Left lobe of liver (tissue), 2 donors: Measurements from ENCODE around the gene EPS8L2. TPM values are rescaled to one million over a fixed set of nuclear protein-coding genes. Genes with fewer than 3 reads are reported as not detected.

ENCODE experiments used
- ATAC-seq: fragments of 200-7000 bp; cut with Tn5 transposase; one replicate; pipeline ENCODE4 v1.9.1; 2020; ENCODE audit warnings: mild to moderate bottlenecking, moderate library complexity
- DNase-seq: peaks from one replicate; pipeline ENCODE4 v3.0.0-alpha.2; 2020; ENCODE audit warnings: low spot score
- total RNA-seq: library from RNA; stranded (reverse); gene quantifications from one replicate; pipeline ENCODE4 v1.2.1, GENCODE V29; 2021
- donor health status: DM: no; HTN: no; CAD: no; lungs with moderate emphysema.
- donor health status: DM: no; HTN: yes; CAD: no.

Gene EPS8L2
- total RNA-seq, 1 donor from 2014 or later, result 190 TPM

GRCh38 chr11:702462-703461, 3.3 kb upstream of the EPS8L2 start:
- DNase-seq, result peak; percentile 88
- peak; percentile 37 for ATAC-seq

DNA sequence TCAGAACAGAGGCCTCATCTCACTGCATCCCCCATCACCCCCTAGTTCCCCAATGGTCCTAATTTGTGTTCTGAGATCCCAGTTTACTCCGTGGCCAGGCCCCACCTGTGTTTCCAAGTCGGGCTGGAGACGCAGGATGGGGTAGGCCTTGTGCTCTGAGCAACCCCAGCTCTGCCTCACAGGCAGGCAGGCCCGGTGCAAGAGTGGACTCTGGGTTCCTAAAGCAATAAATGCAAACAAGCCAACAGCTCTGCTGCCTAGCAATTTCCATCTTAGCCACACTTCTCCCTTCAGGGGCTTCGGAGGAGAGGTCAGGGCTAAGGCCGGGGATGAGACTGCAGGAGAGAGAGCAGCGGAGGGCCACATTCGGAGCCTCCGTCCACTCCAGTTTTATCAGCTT, 2.5 kb upstream of the EPS8L2 start:
- no peak for ATAC-seq
- peak; percentile 43 for DNase-seq

GRCh38 chr11:704228-704674, 1.8 kb upstream of the EPS8L2 start:
- ATAC-seq (no peak), DNase-seq (peak; percentile 49)

GRCh38 chr11:704781-705645, 1.0 kb upstream of the EPS8L2 start:
- DNase-seq (peak; percentile 96), ATAC-seq (peak; percentile 62)

GRCh38 chr11:706439-706956, 467 bp downstream of the EPS8L2 start:
- peak; percentile 0 for ATAC-seq
- no peak for DNase-seq

GRCh38 chr11:706957-707816, 1.2 kb downstream of the EPS8L2 start:
- ATAC-seq, result peak; percentile 54

GRCh38 chr11:707817-708420, 1.9 kb downstream of the EPS8L2 start:
- ATAC-seq (no peak), DNase-seq (no peak)

More at GRCh38 chr11:706957-707816, 1.2 kb downstream of the EPS8L2 start:
- DNase-seq, result peak; percentile 93

DNA sequence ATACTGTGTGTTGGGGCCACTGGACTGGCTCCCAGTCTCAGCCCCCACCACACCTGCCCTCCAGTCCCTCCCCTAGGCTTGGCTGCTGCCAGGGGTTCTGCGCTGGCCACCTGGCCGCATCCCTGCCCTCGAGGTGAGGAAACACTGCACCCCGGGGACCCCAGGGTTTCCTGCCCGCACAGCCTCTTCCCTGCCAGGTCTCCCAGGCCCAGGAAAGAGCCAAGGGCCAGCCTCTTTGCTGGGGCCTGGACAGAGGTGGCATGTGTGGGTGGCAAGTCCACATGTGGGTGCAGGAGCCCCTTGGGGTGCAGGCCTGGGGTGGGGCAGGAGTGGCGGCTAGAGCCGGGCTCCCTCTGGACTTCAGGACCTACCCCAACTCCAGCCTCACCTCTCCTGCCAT, 2.5 kb downstream of the EPS8L2 start:
- ATAC-seq (no peak), DNase-seq (peak; percentile 45)

GRCh38 chr11:709109-709997, 3.3 kb downstream of the EPS8L2 start:
- no peak for DNase-seq
- no peak for ATAC-seq

- DNase-seq, result no peak
- no peak for ATAC-seq
Measured at GRCh38 chr11:714436-714835, 8.4 kb downstream of the EPS8L2 start.

- ATAC-seq (no peak), DNase-seq (no peak)
Measured at GRCh38 chr11:719214-720016, 13.4 kb downstream of the EPS8L2 start.

- DNase-seq (no peak), ATAC-seq (peak; percentile 3)
Measured at GRCh38 chr11:720017-720641, 14.1 kb downstream of the EPS8L2 start.

- DNase-seq, result peak; percentile 75
- peak; percentile 73 for ATAC-seq
Measured at GRCh38 chr11:720642-721246, 14.7 kb downstream of the EPS8L2 start.

DNA sequence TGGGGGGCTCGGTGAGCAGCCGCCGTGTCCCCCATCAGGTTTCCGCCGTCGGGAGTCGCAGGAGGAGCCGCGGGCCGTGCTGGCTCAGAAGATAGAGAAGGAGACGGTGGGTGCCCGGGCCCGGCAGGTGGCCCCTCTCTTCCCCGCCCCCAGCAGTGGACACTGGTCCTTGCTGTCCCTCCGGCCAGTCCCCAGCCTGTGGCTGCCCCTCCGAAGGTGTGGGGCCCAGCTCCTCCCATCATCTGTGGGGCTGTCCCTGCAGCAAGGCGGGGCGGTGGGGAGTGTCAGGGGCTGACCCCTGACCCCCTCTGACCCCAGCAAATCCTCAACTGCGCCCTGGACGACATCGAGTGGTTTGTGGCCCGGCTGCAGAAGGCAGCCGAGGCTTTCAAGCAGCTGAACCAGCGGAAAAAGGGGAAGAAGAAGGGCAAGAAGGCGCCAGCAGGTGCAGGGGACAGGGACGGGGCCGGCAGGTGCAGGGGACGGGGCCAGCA, 15.3 kb downstream of the EPS8L2 start:
- ATAC-seq (no peak), DNase-seq (no peak)

DNA sequence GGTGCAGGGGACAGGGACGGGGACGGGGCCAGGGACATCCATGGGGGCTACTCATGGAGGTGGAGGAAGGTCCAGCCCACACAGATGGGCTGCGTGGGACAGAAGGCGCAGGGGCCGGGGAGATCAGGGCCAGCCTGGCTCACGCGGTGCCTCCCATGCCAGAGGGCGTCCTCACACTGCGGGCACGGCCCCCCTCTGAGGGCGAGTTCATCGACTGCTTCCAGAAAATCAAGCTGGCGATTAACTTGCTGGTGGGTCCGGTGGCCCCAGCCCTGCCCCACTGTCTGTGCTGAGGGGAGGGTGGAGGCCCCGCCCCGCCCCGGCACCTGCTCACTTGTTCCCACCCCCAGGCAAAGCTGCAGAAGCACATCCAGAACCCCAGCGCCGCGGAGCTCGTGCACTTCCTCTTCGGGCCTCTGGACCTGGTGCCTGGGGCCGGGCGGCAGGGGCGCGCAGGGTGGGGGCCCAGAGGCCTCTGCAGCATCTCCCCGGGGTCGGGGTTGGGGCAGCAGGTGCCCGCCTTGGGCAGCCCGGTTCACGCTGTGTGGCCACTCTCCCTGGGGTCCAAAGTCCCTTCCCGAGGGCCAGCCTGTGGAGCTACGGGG, 15.8 kb downstream of the EPS8L2 start:
- DNase-seq, result no peak
- peak; percentile 33 for ATAC-seq

DNA sequence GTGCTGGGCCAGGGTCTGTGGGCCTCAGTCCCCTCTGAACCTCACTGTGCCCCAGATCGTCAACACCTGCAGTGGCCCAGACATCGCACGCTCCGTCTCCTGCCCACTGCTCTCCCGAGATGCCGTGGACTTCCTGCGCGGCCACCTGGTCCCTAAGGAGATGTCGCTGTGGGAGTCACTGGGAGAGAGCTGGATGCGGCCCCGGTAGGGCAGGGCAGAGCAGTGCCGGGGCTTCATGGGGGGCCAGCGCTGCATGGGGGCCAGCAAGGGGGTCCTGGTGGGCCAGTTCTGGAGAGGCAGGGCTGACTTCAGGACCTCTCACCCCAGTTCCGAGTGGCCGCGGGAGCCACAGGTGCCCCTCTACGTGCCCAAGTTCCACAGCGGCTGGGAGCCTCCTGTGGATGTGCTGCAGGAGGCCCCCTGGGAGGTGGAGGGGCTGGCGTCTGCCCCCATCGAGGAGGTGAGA, 16.3 kb downstream of the EPS8L2 start:
- DNase-seq, result no peak
- peak; percentile 3 for ATAC-seq
